Ovary (tissue), 3 donors: ENCODE data around the gene MAP3K7CL.

Experiments
- CTCF ChIP-seq, 3 donors: fragments of 450-650 bp in 2 of 3; fragments of 200-600 bp in 1 of 3; IDR thresholded peaks; one replicate each; pipeline versions ENCODE4 v1.5.1 to v1.8.0; 2016 to 2022; ENCODE audit warnings: antibody characterized with exemption in 3 of 3, mild to moderate bottlenecking in 1 of 3
- EP300 ChIP-seq: sonication (generic); formaldehyde crosslinking; IDR thresholded peaks from one replicate; pipeline ENCODE4 v1.6.1; 2017; ENCODE audit warnings: antibody characterized with exemption
- POLR2A ChIP-seq: fragments of 450-650 bp; IDR thresholded peaks from one replicate; pipeline ENCODE4 v1.6.1; 2017; ENCODE audit warnings: antibody characterized with exemption, mild to moderate bottlenecking, moderate library complexity
- donor health status: DM: no; HTN: no; CAD: no.

- no peak for TF ChIP-seq POLR2A
- TF ChIP-seq CTCF (IDR thresholded peaks at IDR 0.05), result no peak
- TF ChIP-seq EP300, result no peak
These were observed 36.4 kb downstream of the MAP3K7CL start for GRCh38 chr21:29166853-29167252.
